RWPE1 (cell line): ENCODE results near the gene METTL9.
"Not testable (repeated sequence)": the region's sequence is repeated elsewhere in the genome, so short reads cannot be mapped to it uniquely, and the experiment has no call there.

Experiments
- CTCF ChIA-PET: fragments of 350-600 bp; sonication (Branson Sonifier 250); formaldehyde crosslinking; extraction: SDS; loops from one replicate; lab custom pipeline; 2021; lab: Yijun Ruan, JAX
- POLR2A ChIA-PET: fragments of 400-600 bp; formaldehyde crosslinking; extraction: SDS; loops from one replicate; lab custom pipeline; 2020; ENCODE audit warnings: antibody characterized with exemption; ENCODE audit not compliant: low non-redundant PET; lab: Yijun Ruan, JAX
- DNase-seq: peaks from one replicate; pipeline ENCODE4 v3.0.0; 2012; ENCODE audit warnings: low spot score
- H3K27ac ChIP-seq: fragments of 450-650 bp; 2 replicates; pipeline ENCODE4 v1.5.1; 2017
- CTCF ChIP-seq: fragments of 450-650 bp; conservative IDR thresholded peaks from 2 replicates; pipeline ENCODE4 v1.5.1; 2017; ENCODE audit warnings: low read depth, mild to moderate bottlenecking

The METTL9 gene

GRCh38 chr16:21584817-21585216 is 14.6 kb upstream of the METTL9 start:
- DNase-seq = no peak
- H3K27ac ChIP-seq = no peak overlapping the region
- TF ChIP-seq CTCF = no peak
- POLR2A ChIA-PET = no interaction called here
- CTCF ChIA-PET = interaction anchor here (0.6 to 1.3 kb wide), 7 partner anchors 14 to 415 kb away, joined by 3 to 9 read pairs (median 3); partner anchors contain the start of gene METTL9

DNA sequence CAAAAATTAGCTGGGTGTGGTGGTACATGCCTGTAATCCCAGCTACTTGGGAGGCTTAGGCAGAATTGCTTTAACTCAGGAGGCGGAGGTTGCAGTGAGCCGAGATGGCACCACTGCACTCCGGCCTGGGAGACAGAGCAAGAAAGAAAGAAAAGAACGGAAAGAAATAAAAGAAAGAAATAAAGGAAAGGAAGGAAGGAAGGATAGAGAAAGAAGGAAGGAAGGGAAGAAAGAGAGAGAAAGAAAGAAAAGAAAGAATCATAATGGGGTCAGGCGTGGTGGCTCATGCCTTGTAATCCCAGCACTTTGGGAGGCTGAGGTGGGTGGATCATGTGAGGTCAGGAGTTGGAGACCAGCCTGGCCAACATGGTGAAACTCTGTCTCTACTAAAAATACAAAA is 10.8 kb upstream of the METTL9 start:
- DNase-seq, POLR2A ChIA-PET, H3K27ac ChIP-seq: not testable (repeated sequence)
- CTCF ChIA-PET = interaction anchor here (0.7 kb wide), 1 partner anchor 69 kb away, joined by 4 read pairs; no protein-coding TSS in a partner anchor

- DNase-seq = no peak
- ChIA-PET POLR2A (no interaction called here), CTCF (no interaction called here)
- TF ChIP-seq CTCF = no peak
- no peak overlapping the region for H3K27ac ChIP-seq
Measured at GRCh38 chr16:21589551-21589950, 9.8 kb upstream of the METTL9 start.

GRCh38 chr16:21590287-21590686 is 9.1 kb upstream of the METTL9 start:
- no peak for TF ChIP-seq CTCF
- DNase-seq = no peak
- H3K27ac ChIP-seq = no peak overlapping the region
- ChIA-PET CTCF (no interaction called here), POLR2A (no interaction called here)

- H3K27ac ChIP-seq = no peak overlapping the region
- CTCF ChIA-PET = no interaction called here
- no peak for TF ChIP-seq CTCF
- POLR2A ChIA-PET = no interaction called here
- no peak for DNase-seq
Measured at GRCh38 chr16:21590796-21591195, 8.6 kb upstream of the METTL9 start.

GRCh38 chr16:21592191-21592590 is 7.2 kb upstream of the METTL9 start:
- POLR2A ChIA-PET = no interaction called here
- CTCF ChIA-PET = interaction anchor here (0.6 to 1.2 kb wide), 2 partner anchors 49 to 65 kb away, joined by 3 to 4 read pairs; no protein-coding TSS in a partner anchor
- DNase-seq = no peak
- no peak for TF ChIP-seq CTCF
- no peak overlapping the region for H3K27ac ChIP-seq

DNA sequence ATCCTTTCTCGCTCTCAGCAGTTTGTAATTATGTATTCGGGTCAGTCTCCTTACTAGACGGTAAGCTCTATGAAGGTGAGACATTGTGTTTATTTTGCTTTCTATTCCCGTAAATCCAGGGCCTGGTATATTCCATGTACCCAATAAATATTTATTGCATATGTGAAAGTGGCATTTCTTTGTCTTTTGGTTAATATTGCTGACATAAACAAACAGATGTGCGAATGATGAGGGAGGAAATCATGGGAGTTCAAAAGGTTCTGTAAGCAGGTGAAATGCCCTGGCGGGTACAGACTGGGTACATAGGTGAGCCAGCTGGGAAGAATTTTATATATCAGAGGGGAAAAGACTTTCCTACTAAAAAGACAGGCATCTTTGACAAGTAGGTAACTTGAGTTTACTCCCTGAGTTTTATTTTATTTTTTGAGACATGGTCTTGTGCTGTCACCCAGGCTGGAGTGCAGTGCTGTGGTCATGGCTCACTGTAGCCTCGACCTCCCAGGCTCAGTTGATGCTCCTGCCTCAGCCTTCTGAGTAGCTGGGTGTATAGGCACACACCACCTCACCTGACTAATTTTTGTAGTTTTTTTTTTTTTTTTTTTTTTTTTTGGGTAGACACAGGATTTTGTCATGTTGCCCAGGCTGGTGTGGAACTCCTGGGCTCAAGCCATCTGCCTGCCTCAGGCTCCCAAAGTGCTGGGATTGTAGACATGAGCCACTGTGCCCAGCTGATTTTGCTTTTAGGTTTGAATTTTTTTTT is 5.7 kb upstream of the METTL9 start:
- CTCF ChIA-PET = interaction anchor here (1.2 kb wide), 2 partner anchors 47 to 64 kb away, joined by 3 to 4 read pairs; no protein-coding TSS in a partner anchor
- no peak for DNase-seq

More for the DNA sequence above, 5.7 kb upstream of the METTL9 start:
- H3K27ac ChIP-seq = no peak overlapping the region
- TF ChIP-seq CTCF = no peak
- POLR2A ChIA-PET = no interaction called here
